HG02970 (cell line): ENCODE data around the gene MORC2.

Experiments used
- ATAC-seq: cut with Tn5 transposase; IDR thresholded peaks from one replicate; pipeline ENCODE4 v1.9.1; 2021; ENCODE audit warnings: mild to moderate bottlenecking, moderate library complexity, moderate number of reproducible peaks; ENCODE audit not compliant: unreplicated experiment, low FRiP score

MORC2 gene

GRCh38 chr22:30875481-30876215 lies 92.9 kb downstream of the MORC2 start:
- ATAC-seq = no peak
